Stomach (tissue), 4 donors: ENCODE results near the gene CAV1.

Source experiments
- POLR2A ChIP-seq, 4 donors: fragments of 450-650 bp; IDR thresholded peaks; one replicate each; pipeline ENCODE4 v1.6.1; 2016; ENCODE audit warnings: antibody characterized with exemption in 4 of 4, control low read depth in 2 of 4, mild to moderate bottlenecking in 1 of 4, moderate library complexity in 1 of 4
- TF ChIP-seq, protein P1 (sequence below), 7 experiments: fragments of 450-650 bp in 4 of 7; fragments of 200-600 bp in 3 of 7; sonication (generic) in 3 of 7; IDR thresholded peaks; one replicate each; pipeline ENCODE4 v1.5.1; 2016 to 2019; ENCODE audit warnings: antibody characterized with exemption in 7 of 7, control low read depth in 2 of 7, mild to moderate bottlenecking in 1 of 7

DNA sequence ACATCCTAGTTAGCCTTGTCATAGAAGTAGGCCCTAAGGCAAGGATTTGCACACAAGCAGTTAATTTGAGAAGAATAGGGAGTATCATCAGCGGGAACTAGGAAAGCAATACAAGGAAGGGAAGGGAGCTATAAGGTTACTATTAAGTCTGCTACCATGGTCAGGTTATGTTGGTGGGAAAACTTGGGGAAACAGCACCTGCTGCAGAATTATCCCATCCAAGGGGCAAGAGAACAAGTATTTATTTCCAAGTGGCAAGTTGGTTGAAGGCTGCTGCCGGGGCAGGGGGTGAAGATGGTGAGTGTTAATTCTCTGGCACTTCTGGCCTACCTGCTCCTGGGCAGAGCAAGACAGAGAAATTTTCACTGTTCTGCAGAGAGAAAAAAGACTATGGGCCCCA lies 55.0 kb downstream of the CAV1 start:
- no peak for TF ChIP-seq POLR2A (IDR thresholded peaks at IDR 0.05)
- TF ChIP-seq, protein P1, sequence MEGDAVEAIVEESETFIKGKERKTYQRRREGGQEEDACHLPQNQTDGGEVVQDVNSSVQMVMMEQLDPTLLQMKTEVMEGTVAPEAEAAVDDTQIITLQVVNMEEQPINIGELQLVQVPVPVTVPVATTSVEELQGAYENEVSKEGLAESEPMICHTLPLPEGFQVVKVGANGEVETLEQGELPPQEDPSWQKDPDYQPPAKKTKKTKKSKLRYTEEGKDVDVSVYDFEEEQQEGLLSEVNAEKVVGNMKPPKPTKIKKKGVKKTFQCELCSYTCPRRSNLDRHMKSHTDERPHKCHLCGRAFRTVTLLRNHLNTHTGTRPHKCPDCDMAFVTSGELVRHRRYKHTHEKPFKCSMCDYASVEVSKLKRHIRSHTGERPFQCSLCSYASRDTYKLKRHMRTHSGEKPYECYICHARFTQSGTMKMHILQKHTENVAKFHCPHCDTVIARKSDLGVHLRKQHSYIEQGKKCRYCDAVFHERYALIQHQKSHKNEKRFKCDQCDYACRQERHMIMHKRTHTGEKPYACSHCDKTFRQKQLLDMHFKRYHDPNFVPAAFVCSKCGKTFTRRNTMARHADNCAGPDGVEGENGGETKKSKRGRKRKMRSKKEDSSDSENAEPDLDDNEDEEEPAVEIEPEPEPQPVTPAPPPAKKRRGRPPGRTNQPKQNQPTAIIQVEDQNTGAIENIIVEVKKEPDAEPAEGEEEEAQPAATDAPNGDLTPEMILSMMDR (IDR thresholded peaks at IDR 0.05): no peak
